ENCODE data around the gene NELFA. TPM values are rescaled to one million over a fixed set of nuclear protein-coding genes. Genes with fewer than 3 reads are reported as not detected.

The NELFA gene
- total and polyA plus RNA-seq, 11 donors, result 8.1 to 14.9 (median 10.4) TPM

GRCh38 chr4:1990676-1991075 is 18.1 kb downstream of the NELFA start:
- Histone ChIP-seq H3K4me1 (no peaks in the 10 kb centered on the region), H3K36me3 (peaks cover 3 to 61% (median 59%) of the 10 kb centered on the region in 9 donors), H3K27ac (no peak overlapping the region), H3K9me3 (peaks cover 0 to 5% (median 0%) of the 10 kb centered on the region in 12 donors), H3K4me3 (no peak overlapping the region), H3K27me3 (no peaks in the 10 kb centered on the region)
- intact Hi-C loops (cut with DNase I), result no loop called here
- TF ChIP-seq CTCF (IDR thresholded peaks at IDR 0.05), result no peak
- TF ChIP-seq POLR2A (IDR thresholded peaks at IDR 0.05), result no peak
- WGBS, 4 donors, result 80 to 98% (median 95%) methylated on average over 5 of the region's 5 CpGs
- no peak for DNase-seq
- no peak for ATAC-seq

- intact Hi-C loops (cut with DNase I), result no loop called here
- no peaks in the 10 kb centered on the region for H3K27me3 ChIP-seq
- whole genome bisulfite sequencing, 4 donors, result 86 to 90% (median 88%) methylated on average over 9 to 10 of the region's 10 CpGs
- H3K4me1 ChIP-seq, result no peaks in the 10 kb centered on the region
- H3K9me3 ChIP-seq, result peaks cover 0 to under 1% (median 0%) of the 10 kb centered on the region in 12 donors
- no peak overlapping the region for H3K27ac ChIP-seq
- ATAC-seq (no peak), DNase-seq (no peak)
- TF ChIP-seq CTCF (IDR thresholded peaks at IDR 0.05) (no peak), POLR2A (IDR thresholded peaks at IDR 0.05) (no peak)
- H3K4me3 ChIP-seq, result no peak overlapping the region
- H3K36me3 ChIP-seq, result peaks cover 3 to 65% (median 62%) of the 10 kb centered on the region in 9 donors
These were observed 18.5 kb downstream of the NELFA start for GRCh38 chr4:1990348-1990645.

GRCh38 chr4:1989533-1990347 is 19.0 kb downstream of the NELFA start:
- peaks cover 3 to 70% (median 66%) of the 10 kb centered on the region in 9 donors for H3K36me3 ChIP-seq
- TF ChIP-seq POLR2A (IDR thresholded peaks at IDR 0.05) (no peak), CTCF (IDR thresholded peaks at IDR 0.05) (no peak)
- H3K4me3 ChIP-seq, result no peak overlapping the region
- no peak overlapping the region for H3K27ac ChIP-seq
- H3K27me3 ChIP-seq, result no peaks in the 10 kb centered on the region
- H3K9me3 ChIP-seq, result no peaks in the 10 kb centered on the region
- WGBS, 4 donors, result 91 to 95% (median 94%) methylated on average over 27 to 33 of the region's 33 CpGs
- DNase-seq, result no peak
- intact Hi-C loops (cut with DNase I), result no loop called here
- no peak for ATAC-seq
- peaks cover 0 to 2% (median 0%) of the 10 kb centered on the region in 12 donors for H3K4me1 ChIP-seq

- Histone ChIP-seq H3K9me3 (no peaks in the 10 kb centered on the region), H3K4me1 (peaks cover 0 to 14% (median 7%) of the 10 kb centered on the region in 12 donors), H3K27me3 (no peaks in the 10 kb centered on the region), H3K27ac (no peak overlapping the region), H3K4me3 (no peak overlapping the region), H3K36me3 (peaks cover 3 to 84% (median 80%) of the 10 kb centered on the region in 9 donors)
- intact Hi-C loops (cut with DNase I), result no loop called here
- 92 to 95% (median 93%) methylated on average over 12 of the region's 12 CpGs for WGBS, 4 donors
- no peak for TF ChIP-seq CTCF (IDR thresholded peaks at IDR 0.05)
- no peak for TF ChIP-seq POLR2A (IDR thresholded peaks at IDR 0.05)
- ATAC-seq (no peak), DNase-seq (no peak)
These were observed 20.4 kb downstream of the NELFA start for GRCh38 chr4:1988327-1988724.

Measured in heart left ventricle (tissue), 16 donors.